Sigmoid colon (tissue), 3 donors: Measurements from ENCODE around the gene NGDN.

ENCODE experiments used
- CTCF ChIP-seq, 4 experiments: fragments of 450-650 bp in 3 of 4; fragments of 200-600 bp in 1 of 4; IDR thresholded peaks; one replicate each; pipeline ENCODE4 v1.5.1; 2016 to 2019; ENCODE audit warnings: antibody characterized with exemption in 4 of 4, mild to moderate bottlenecking in 3 of 4, moderate library complexity in 2 of 4
- POLR2A ChIP-seq, 2 donors: fragments of 450-650 bp; IDR thresholded peaks; one replicate each; pipeline ENCODE4 v1.6.1; 2016; ENCODE audit warnings: antibody characterized with exemption in 2 of 2, mild to moderate bottlenecking in 2 of 2, moderate library complexity in 2 of 2

DNA sequence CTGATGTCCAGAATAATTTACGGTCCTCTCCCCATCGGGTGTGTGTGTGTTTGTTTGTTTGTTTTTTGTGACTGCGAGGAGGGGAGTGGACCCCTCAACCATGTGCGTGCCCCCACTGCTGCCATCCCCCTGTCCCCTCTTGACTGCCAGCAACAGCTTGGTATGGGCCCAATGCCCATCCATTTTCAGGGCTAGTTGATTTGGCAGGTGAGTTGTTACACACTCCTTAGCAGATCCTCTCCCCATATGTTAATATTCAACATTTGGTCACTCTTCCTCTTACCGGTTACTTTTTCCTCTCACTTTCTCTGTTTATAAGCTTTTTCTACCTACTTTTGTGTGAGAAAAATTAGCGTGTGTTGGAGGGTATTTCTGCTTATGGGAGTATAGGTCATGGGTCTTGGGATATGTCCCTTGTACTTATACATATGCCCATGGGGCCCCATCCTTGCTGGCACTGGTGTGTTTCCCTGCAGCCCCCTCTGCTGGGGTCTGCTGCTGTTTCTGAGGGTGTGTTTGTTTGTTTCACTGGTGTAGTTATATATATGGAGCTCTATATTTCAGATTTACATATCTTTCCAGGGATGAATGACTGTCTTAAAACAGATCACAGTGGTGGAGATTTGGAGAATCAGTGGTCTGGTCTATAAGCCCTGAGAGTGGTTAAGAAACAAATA, 48.3 kb downstream of the NGDN start:
- TF ChIP-seq CTCF (IDR thresholded peaks at IDR 0.05): no peak
- no peak for TF ChIP-seq POLR2A (IDR thresholded peaks at IDR 0.05)
